Thyroid gland (tissue), 4 donors: Measurements from ENCODE around the gene NCBP3. TPM values are rescaled to one million over a fixed set of nuclear protein-coding genes. Genes with fewer than 3 reads are reported as not detected.

Experiments used
- DNase-seq, 2 donors: peaks; one replicate each; pipeline ENCODE4 v3.0.0-alpha.2; 2019
- H3K27ac ChIP-seq, 3 donors: fragments of 200-600 bp; sonication (generic); 1 replicate in 2 of 3; 2 replicates in 1 of 3; pipeline ENCODE4 v1.5.1; 2016 to 2019; ENCODE audit warnings: mild to moderate bottlenecking in 1 of 3, moderate library complexity in 1 of 3
- H3K27me3 ChIP-seq: fragments of 200-600 bp; sonication (generic); one replicate; pipeline ENCODE4 v1.5.1; 2019
- H3K36me3 ChIP-seq, 2 donors: fragments of 200-600 bp; sonication (generic); one replicate each; pipeline ENCODE4 v1.5.1; 2016 to 2019
- H3K4me1 ChIP-seq, 2 donors: fragments of 200-600 bp; sonication (generic); one replicate each; pipeline ENCODE4 v1.5.1; 2017 to 2019
- H3K4me3 ChIP-seq, 3 donors: fragments of 200-600 bp; sonication (generic); replicated peaks in 1 of 3; 1 replicate in 2 of 3; 2 replicates in 1 of 3; pipeline ENCODE4 v1.5.1; 2016; ENCODE audit warnings: mild to moderate bottlenecking in 1 of 3
- H3K9me3 ChIP-seq: fragments of 200-600 bp; sonication (generic); one replicate; pipeline ENCODE4 v1.5.1; 2017
- CTCF ChIP-seq, 6 experiments: fragments of 200-600 bp in 3 of 6; fragments of 450-650 bp in 3 of 6; sonication (generic) in 3 of 6; IDR thresholded peaks; one replicate each; pipeline ENCODE4 v1.5.1; 2016 to 2019; ENCODE audit warnings: antibody characterized with exemption in 6 of 6, mild to moderate bottlenecking in 2 of 6, inconsistent platforms in 1 of 6, moderate library complexity in 1 of 6
- POLR2A ChIP-seq, 2 donors: fragments of 450-650 bp; IDR thresholded peaks; one replicate each; pipeline ENCODE4 v1.6.1; 2017; ENCODE audit warnings: antibody characterized with exemption in 2 of 2, mild to moderate bottlenecking in 2 of 2, moderate library complexity in 1 of 2
- WGBS, 2 donors: methylation state at CpG; one replicate each; pipeline ENCODE4 v1.1.5; 2017; 5-methylcytosine and 5-hydroxymethylcytosine counted together
- intact Hi-C: fragments of 100-400 bp; cut with DNase I; formaldehyde crosslinking; loops from one replicate; pipeline ENCODE4 v1.15.1; 2023
- total RNA-seq, 4 donors: library from RNA; depleted of rRNA; stranded (reverse); fragments of >200 nt; gene quantifications; one replicate each; pipeline ENCODE4 v1.2.3, GENCODE V29; 2016

NCBP3 gene
- total RNA-seq, 4 donors from 2014 or later = 28.4 to 265 (median 36.1) TPM

GRCh38 chr17:3813171-3813570, 32.9 kb downstream of the NCBP3 start:
- intact Hi-C loops = no loop called here
- H3K4me3 ChIP-seq = no peak overlapping the region
- no peaks in the 10 kb centered on the region for H3K27me3 ChIP-seq
- no peaks in the 10 kb centered on the region for H3K9me3 ChIP-seq
- H3K36me3 ChIP-seq = peaks cover 57 to 64% of the 10 kb centered on the region in 2 donors
- H3K4me1 ChIP-seq = no peaks in the 10 kb centered on the region
- DNase-seq = no peak
- H3K27ac ChIP-seq = no peak overlapping the region
- WGBS, 2 donors = 95 to 96% methylated on average over 15 of the region's 15 CpGs
- TF ChIP-seq POLR2A (IDR thresholded peaks at IDR 0.05) (no peak), CTCF (IDR thresholded peaks at IDR 0.05) (no peak)

GRCh38 chr17:3812771-3813170, 33.3 kb downstream of the NCBP3 start:
- H3K4me1 ChIP-seq = no peaks in the 10 kb centered on the region
- no peak for DNase-seq
- TF ChIP-seq POLR2A (IDR thresholded peaks at IDR 0.05) (no peak), CTCF (IDR thresholded peaks at IDR 0.05) (no peak)
- intact Hi-C loops = no loop called here
- H3K27me3 ChIP-seq = no peaks in the 10 kb centered on the region
- H3K4me3 ChIP-seq = no peak overlapping the region
- no peak overlapping the region for H3K27ac ChIP-seq
- no peaks in the 10 kb centered on the region for H3K9me3 ChIP-seq
- WGBS, 2 donors = 91 to 95% methylated on average over 12 of the region's 12 CpGs
- H3K36me3 ChIP-seq = peaks cover 53 to 60% of the 10 kb centered on the region in 2 donors

- WGBS, 2 donors = 91 to 92% methylated on average over 9 to 10 of the region's 10 CpGs
- H3K27me3 ChIP-seq = no peaks in the 10 kb centered on the region
- TF ChIP-seq CTCF (IDR thresholded peaks at IDR 0.05) = no peak
- no peak for TF ChIP-seq POLR2A (IDR thresholded peaks at IDR 0.05)
- no peak for DNase-seq
- no peak overlapping the region for H3K27ac ChIP-seq
- H3K36me3 ChIP-seq = peaks cover 48 to 58% of the 10 kb centered on the region in 2 donors
- intact Hi-C loops = no loop called here
- H3K4me3 ChIP-seq = no peak overlapping the region
- H3K9me3 ChIP-seq = no peaks in the 10 kb centered on the region
- H3K4me1 ChIP-seq = no peaks in the 10 kb centered on the region
Observed at GRCh38 chr17:3812284-3812683, 33.8 kb downstream of the NCBP3 start.

GRCh38 chr17:3810019-3810418, 36.0 kb downstream of the NCBP3 start:
- H3K9me3 ChIP-seq = no peaks in the 10 kb centered on the region
- TF ChIP-seq POLR2A (IDR thresholded peaks at IDR 0.05) (no peak), CTCF (IDR thresholded peaks at IDR 0.05) (no peak)
- intact Hi-C loops = no loop called here
- no peak for DNase-seq
- H3K36me3 ChIP-seq = peaks cover 25 to 41% of the 10 kb centered on the region in 2 donors
- no peak overlapping the region for H3K4me3 ChIP-seq
- no peaks in the 10 kb centered on the region for H3K27me3 ChIP-seq
- no peak overlapping the region for H3K27ac ChIP-seq
- peaks cover 0 to under 1% of the 10 kb centered on the region in 2 donors for H3K4me1 ChIP-seq
- 93% methylated on average over 4 of the region's 4 CpGs for WGBS, 2 donors

- Histone ChIP-seq H3K36me3 (peaks cover 17 to 32% of the 10 kb centered on the region in 2 donors), H3K4me3 (no peak overlapping the region), H3K27me3 (no peaks in the 10 kb centered on the region), H3K27ac (no peak overlapping the region), H3K9me3 (no peaks in the 10 kb centered on the region), H3K4me1 (peaks cover 5 to 10% of the 10 kb centered on the region in 2 donors)
- intact Hi-C loops = no loop called here
- 95 to 96% methylated on average over 4 of the region's 4 CpGs for WGBS, 2 donors
- no peak for DNase-seq
- TF ChIP-seq POLR2A (IDR thresholded peaks at IDR 0.05) = no peak
Observed at GRCh38 chr17:3809135-3809534, 36.9 kb downstream of the NCBP3 start.

GRCh38 chr17:3808701-3809100, 37.3 kb downstream of the NCBP3 start:
- Histone ChIP-seq H3K4me1 (peaks cover 5 to 14% of the 10 kb centered on the region in 2 donors), H3K27me3 (no peaks in the 10 kb centered on the region), H3K36me3 (peaks cover 12 to 28% of the 10 kb centered on the region in 2 donors), H3K4me3 (no peak overlapping the region), H3K9me3 (no peaks in the 10 kb centered on the region), H3K27ac (no peak overlapping the region)
- no peak for DNase-seq
- intact Hi-C loops = no loop called here
- 92 to 93% methylated on average over 7 of the region's 7 CpGs for WGBS, 2 donors
- TF ChIP-seq CTCF (IDR thresholded peaks at IDR 0.05) (no peak), POLR2A (IDR thresholded peaks at IDR 0.05) (no peak)
